ENCODE data around the gene ARPC1A.

The ARPC1A gene

GRCh38 chr7:99407872-99408378, 82.2 kb downstream of the ARPC1A start:
- peak; percentile 44 to 72 for DNase-seq
- H2BK12ac ChIP-seq (ENCODE audit: low read length) = peak overlapping the region; percentile 41
- H3K18ac ChIP-seq (ENCODE audit: low read length) = peak overlapping the region; percentile 98
- H3K27me3 ChIP-seq (ENCODE audit: insufficient read depth, low read length) = peaks cover 2% of the 10 kb centered on the region
- peaks cover 14% of the 10 kb centered on the region for H3K79me1 ChIP-seq (ENCODE audit: low read length)
- H2AFZ ChIP-seq (ENCODE audit: insufficient read depth, low read length, poor library complexity) = peak overlapping the region; percentile 81
- peak overlapping the region; percentile 99 for H4K8ac ChIP-seq (ENCODE audit: low read depth, low read length)
- peak overlapping the region; percentile 99 for H3K14ac ChIP-seq (ENCODE audit: low read length)
- H3K4me2 ChIP-seq (ENCODE audit: low read length) = peak overlapping the region; percentile 79
- peak overlapping the region; percentile 95 for H2BK120ac ChIP-seq (ENCODE audit: insufficient read depth, low read length, poor library complexity)
- H2AK5ac ChIP-seq (ENCODE audit: low read length) = peak overlapping the region; percentile 99
- peak overlapping the region; percentile 97 for H3K4me3 ChIP-seq (ENCODE audit: low read depth, low read length)
- peak overlapping the region; percentile 98 for H4K12ac ChIP-seq (ENCODE audit: low read depth, low read length)
- peaks cover 19% of the 10 kb centered on the region for H3K79me2 ChIP-seq (ENCODE audit: control insufficient read depth, insufficient read depth, low read length, poor library complexity)
- H4K91ac ChIP-seq (ENCODE audit: low read depth, low read length) = peak overlapping the region; percentile 88
- no peaks in the 10 kb centered on the region for H3K9me3 ChIP-seq (ENCODE audit: insufficient read depth, low read depth, low read length)
- H3K23ac ChIP-seq (ENCODE audit: low read length) = no peak overlapping the region
- peak overlapping the region; percentile 91 for H2BK5ac ChIP-seq (ENCODE audit: low read depth, low read length, poor library complexity)
- peaks cover 2 to 7% of the 10 kb centered on the region in 2 experiments for H3K4me1 ChIP-seq (ENCODE audit: control insufficient read depth in 1 of 2, insufficient read depth in 2 of 2, low read length in 2 of 2)
- peak overlapping the region; percentile 96 for H3K27ac ChIP-seq (ENCODE audit: low read depth, low read length)
- peak overlapping the region; percentile 97 for H3K9ac ChIP-seq (ENCODE audit: low read length)
- WGBS (ENCODE audit: extremely low coverage, insufficient coverage, insufficient read length) = no CpG with 5 or more reads among the region's 28 CpGs
- peak overlapping the region; percentile 99 for H3K4ac ChIP-seq (ENCODE audit: low read depth, low read length)
- H3K36me3 ChIP-seq (ENCODE audit: control insufficient read depth in 1 of 2, insufficient read depth in 2 of 2, low read length in 2 of 2) = peaks cover 31 to 41% of the 10 kb centered on the region in 2 experiments

- WGBS (ENCODE audit: extremely low coverage, insufficient coverage, insufficient read length) = no CpG with 5 or more reads among the region's 72 CpGs
- H4K12ac ChIP-seq (ENCODE audit: low read depth, low read length) = peak within 1 kb of the TSS; percentile 98
- H3K4me1 ChIP-seq (ENCODE audit: control insufficient read depth in 1 of 2, insufficient read depth in 2 of 2, low read length in 2 of 2) = peaks cover 2 to 7% of the 10 kb centered on the region in 2 experiments
- peak within 1 kb of the TSS; percentile 88 for H4K91ac ChIP-seq (ENCODE audit: low read depth, low read length)
- H3K4ac ChIP-seq (ENCODE audit: low read depth, low read length) = peak within 1 kb of the TSS; percentile 99
- H3K9ac ChIP-seq (ENCODE audit: low read length) = peak within 1 kb of the TSS; percentile 97
- peaks cover 2% of the 10 kb centered on the region for H3K27me3 ChIP-seq (ENCODE audit: insufficient read depth, low read length)
- peaks cover 19% of the 10 kb centered on the region for H3K79me2 ChIP-seq (ENCODE audit: control insufficient read depth, insufficient read depth, low read length, poor library complexity)
- peak within 1 kb of the TSS; percentile 98 for H3K18ac ChIP-seq (ENCODE audit: low read length)
- peak within 1 kb of the TSS; percentile 81 for H2AFZ ChIP-seq (ENCODE audit: insufficient read depth, low read length, poor library complexity)
- peak within 1 kb of the TSS; percentile 96 for H3K27ac ChIP-seq (ENCODE audit: low read depth, low read length)
- peak within 1 kb of the TSS; percentile 95 for H2BK120ac ChIP-seq (ENCODE audit: insufficient read depth, low read length, poor library complexity)
- H3K14ac ChIP-seq (ENCODE audit: low read length) = peak within 1 kb of the TSS; percentile 99
- peak within 1 kb of the TSS; percentile 41 for H2BK12ac ChIP-seq (ENCODE audit: low read length)
- peaks cover 14% of the 10 kb centered on the region for H3K79me1 ChIP-seq (ENCODE audit: low read length)
- H4K8ac ChIP-seq (ENCODE audit: low read depth, low read length) = peak within 1 kb of the TSS; percentile 99
- no peaks in the 10 kb centered on the region for H3K9me3 ChIP-seq (ENCODE audit: insufficient read depth, low read depth, low read length)
- peak within 1 kb of the TSS; percentile 94 for H2BK5ac ChIP-seq (ENCODE audit: low read depth, low read length, poor library complexity)
- peak within 1 kb of the TSS; percentile 97 for H3K4me3 ChIP-seq (ENCODE audit: low read depth, low read length)
- H3K4me2 ChIP-seq (ENCODE audit: low read length) = peak within 1 kb of the TSS; percentile 79
- DNase-seq = peak; percentile 90 to 96
- peaks cover 30 to 42% of the 10 kb centered on the region in 2 experiments for H3K36me3 ChIP-seq (ENCODE audit: control insufficient read depth in 1 of 2, insufficient read depth in 2 of 2, low read length in 2 of 2)
- peak within 1 kb of the TSS; percentile 99 for H2AK5ac ChIP-seq (ENCODE audit: low read length)
- H3K23ac ChIP-seq (ENCODE audit: low read length) = no peak within 1 kb of the TSS
Observed at GRCh38 chr7:99408379-99409191, 82.9 kb downstream of the ARPC1A start, which contains the start of the genes BUD31 and PDAP1. BUD31 (plus strand) TSS chr7:99408969; CDS start chr7:99411093, 2,124 bp downstream. PDAP1 (minus strand) TSS chr7:99408597; CDS start chr7:99408548, 49 bp downstream.

- no peak overlapping the region for H2BK12ac ChIP-seq (ENCODE audit: low read length)
- no peaks in the 10 kb centered on the region for H3K9me3 ChIP-seq (ENCODE audit: insufficient read depth, low read depth, low read length)
- peak overlapping the region; percentile 65 for H2BK5ac ChIP-seq (ENCODE audit: low read depth, low read length, poor library complexity)
- peak overlapping the region; percentile 87 for H4K12ac ChIP-seq (ENCODE audit: low read depth, low read length)
- peaks cover 2 to 7% of the 10 kb centered on the region in 2 experiments for H3K4me1 ChIP-seq (ENCODE audit: control insufficient read depth in 1 of 2, insufficient read depth in 2 of 2, low read length in 2 of 2)
- H3K23ac ChIP-seq (ENCODE audit: low read length) = no peak overlapping the region
- H3K4me3 ChIP-seq (ENCODE audit: low read depth, low read length) = peak overlapping the region; percentile 96
- H4K91ac ChIP-seq (ENCODE audit: low read depth, low read length) = peak overlapping the region; percentile 85
- peak overlapping the region; percentile 81 for H3K4ac ChIP-seq (ENCODE audit: low read depth, low read length)
- WGBS (ENCODE audit: extremely low coverage, insufficient coverage, insufficient read length) = no CpG with 5 or more reads among the region's 18 CpGs
- H2AFZ ChIP-seq (ENCODE audit: insufficient read depth, low read length, poor library complexity) = peak overlapping the region; percentile 50
- peak overlapping the region; percentile 93 for H3K9ac ChIP-seq (ENCODE audit: low read length)
- H2BK120ac ChIP-seq (ENCODE audit: insufficient read depth, low read length, poor library complexity) = peak overlapping the region; percentile 82
- peaks cover 28 to 39% of the 10 kb centered on the region in 2 experiments for H3K36me3 ChIP-seq (ENCODE audit: control insufficient read depth in 1 of 2, insufficient read depth in 2 of 2, low read length in 2 of 2)
- H3K79me1 ChIP-seq (ENCODE audit: low read length) = peaks cover 14% of the 10 kb centered on the region
- peaks cover 2% of the 10 kb centered on the region for H3K27me3 ChIP-seq (ENCODE audit: insufficient read depth, low read length)
- DNase-seq = peak in 1 of 2 donors; percentile 19
- peaks cover 19% of the 10 kb centered on the region for H3K79me2 ChIP-seq (ENCODE audit: control insufficient read depth, insufficient read depth, low read length, poor library complexity)
- peak overlapping the region; percentile 72 for H3K27ac ChIP-seq (ENCODE audit: low read depth, low read length)
- peak overlapping the region; percentile 79 for H3K4me2 ChIP-seq (ENCODE audit: low read length)
- H2AK5ac ChIP-seq (ENCODE audit: low read length) = peak overlapping the region; percentile 41
- H3K14ac ChIP-seq (ENCODE audit: low read length) = peak overlapping the region; percentile 90
- peak overlapping the region; percentile 84 for H4K8ac ChIP-seq (ENCODE audit: low read depth, low read length)
- H3K18ac ChIP-seq (ENCODE audit: low read length) = peak overlapping the region; percentile 71
Observed at GRCh38 chr7:99409192-99409572, 83.5 kb downstream of the ARPC1A start.

- Histone ChIP-seq H3K27ac (ENCODE audit: low read depth, low read length) (no peak overlapping the region), H2AK5ac (ENCODE audit: low read length) (no peak overlapping the region), H2BK12ac (ENCODE audit: low read length) (no peak overlapping the region), H2BK120ac (ENCODE audit: insufficient read depth, low read length, poor library complexity) (no peak overlapping the region), H2BK5ac (ENCODE audit: low read depth, low read length, poor library complexity) (no peak overlapping the region), H3K36me3 (ENCODE audit: control insufficient read depth in 1 of 2, insufficient read depth in 2 of 2, low read length in 2 of 2) (peaks cover 26 to 37% of the 10 kb centered on the region in 2 experiments), H2AFZ (ENCODE audit: insufficient read depth, low read length, poor library complexity) (no peak overlapping the region), H4K12ac (ENCODE audit: low read depth, low read length) (no peak overlapping the region), H3K9me3 (ENCODE audit: insufficient read depth, low read depth, low read length) (no peaks in the 10 kb centered on the region), H4K91ac (ENCODE audit: low read depth, low read length) (no peak overlapping the region), H3K4me1 (ENCODE audit: control insufficient read depth in 1 of 2, insufficient read depth in 2 of 2, low read length in 2 of 2) (peaks cover 2 to 7% of the 10 kb centered on the region in 2 experiments), H3K9ac (ENCODE audit: low read length) (no peak overlapping the region), H3K4ac (ENCODE audit: low read depth, low read length) (peak overlapping the region; percentile 89), H3K23ac (ENCODE audit: low read length) (no peak overlapping the region), H3K79me2 (ENCODE audit: control insufficient read depth, insufficient read depth, low read length, poor library complexity) (peaks cover 19% of the 10 kb centered on the region), H3K4me3 (ENCODE audit: low read depth, low read length) (no peak overlapping the region), H3K27me3 (ENCODE audit: insufficient read depth, low read length) (peaks cover 2% of the 10 kb centered on the region), H3K4me2 (ENCODE audit: low read length) (peak overlapping the region; percentile 79), H4K8ac (ENCODE audit: low read depth, low read length) (no peak overlapping the region), H3K18ac (ENCODE audit: low read length) (no peak overlapping the region), H3K14ac (ENCODE audit: low read length) (no peak overlapping the region), H3K79me1 (ENCODE audit: low read length) (peaks cover 14% of the 10 kb centered on the region)
- no CpG with 5 or more reads among the region's 3 CpGs for WGBS (ENCODE audit: extremely low coverage, insufficient coverage, insufficient read length)
- no peak for DNase-seq
Observed at GRCh38 chr7:99409806-99410205, 84.1 kb downstream of the ARPC1A start.
